22Rv1 (cell line): ENCODE data around the gene IQGAP2.

ENCODE experiments used
- ZFX ChIP-seq: fragments of 450-650 bp; IDR thresholded peaks from 2 replicates; pipeline ENCODE4 v1.6.1; 2017; ENCODE audit warnings: antibody characterized with exemption, borderline replicate concordance
- TF ChIP-seq, protein P1 (sequence below): fragments of 450-650 bp; IDR thresholded peaks from 2 replicates; pipeline ENCODE4 v1.5.1; 2017; ENCODE audit warnings: mild to moderate bottlenecking

- TF ChIP-seq, protein P1, sequence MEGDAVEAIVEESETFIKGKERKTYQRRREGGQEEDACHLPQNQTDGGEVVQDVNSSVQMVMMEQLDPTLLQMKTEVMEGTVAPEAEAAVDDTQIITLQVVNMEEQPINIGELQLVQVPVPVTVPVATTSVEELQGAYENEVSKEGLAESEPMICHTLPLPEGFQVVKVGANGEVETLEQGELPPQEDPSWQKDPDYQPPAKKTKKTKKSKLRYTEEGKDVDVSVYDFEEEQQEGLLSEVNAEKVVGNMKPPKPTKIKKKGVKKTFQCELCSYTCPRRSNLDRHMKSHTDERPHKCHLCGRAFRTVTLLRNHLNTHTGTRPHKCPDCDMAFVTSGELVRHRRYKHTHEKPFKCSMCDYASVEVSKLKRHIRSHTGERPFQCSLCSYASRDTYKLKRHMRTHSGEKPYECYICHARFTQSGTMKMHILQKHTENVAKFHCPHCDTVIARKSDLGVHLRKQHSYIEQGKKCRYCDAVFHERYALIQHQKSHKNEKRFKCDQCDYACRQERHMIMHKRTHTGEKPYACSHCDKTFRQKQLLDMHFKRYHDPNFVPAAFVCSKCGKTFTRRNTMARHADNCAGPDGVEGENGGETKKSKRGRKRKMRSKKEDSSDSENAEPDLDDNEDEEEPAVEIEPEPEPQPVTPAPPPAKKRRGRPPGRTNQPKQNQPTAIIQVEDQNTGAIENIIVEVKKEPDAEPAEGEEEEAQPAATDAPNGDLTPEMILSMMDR, result no peak
- no peak for TF ChIP-seq ZFX
Observed at GRCh38 chr5:76625087-76625815, 222.2 kb downstream of the IQGAP2 start.
